HEK293 (cell line): ENCODE results near the gene TEDC2.

Source experiments
- CTCF ChIP-seq: fragments of 450-650 bp; formaldehyde crosslinking; IDR thresholded peaks from 2 replicates; pipeline ENCODE4 v1.5.1; 2016; ENCODE audit warnings: missing biosample characterization, missing genetic modification characterization
- WT1 ChIP-seq: fragments of 450-650 bp; formaldehyde crosslinking; IDR thresholded peaks from 2 replicates; pipeline ENCODE4 v1.5.1; 2016; ENCODE audit warnings: missing biosample characterization, missing genetic modification characterization
- ZNF138 ChIP-seq: fragments of 450-650 bp; formaldehyde crosslinking; IDR thresholded peaks from 2 replicates; pipeline ENCODE4 v1.5.1; 2016; ENCODE audit warnings: missing biosample characterization, missing genetic modification characterization, borderline replicate concordance
- ZNF518A ChIP-seq: fragments of 450-650 bp; formaldehyde crosslinking; conservative IDR thresholded peaks from 2 replicates; pipeline ENCODE4 v1.5.1; 2016; ENCODE audit warnings: low read depth, missing biosample characterization, missing genetic modification characterization
- ZNF785 ChIP-seq: fragments of 450-650 bp; formaldehyde crosslinking; IDR thresholded peaks from 2 replicates; pipeline ENCODE4 v1.5.1; 2016; ENCODE audit warnings: missing biosample characterization, missing genetic modification characterization
- ZNF830 ChIP-seq: fragments of 450-650 bp; IDR thresholded peaks from 2 replicates; pipeline ENCODE4 v1.5.0; 2018; ENCODE audit warnings: missing biosample characterization, missing genetic modification characterization, low read depth, mild to moderate bottlenecking, moderate library complexity

- TF ChIP-seq ZNF518A (no peak), CTCF (tag by site-specific recombination) (no peak), ZNF138 (tag by site-specific recombination) (no peak), ZNF785 (tag by site-specific recombination) (no peak), WT1 (tag by site-specific recombination) (no peak), ZNF830 (tag by site-specific recombination) (no peak)
Measured at GRCh38 chr16:2425008-2425518, 34.8 kb upstream of the TEDC2 start.
